GM19240 (cell line): Measurements from ENCODE around the gene RPS3.
A peak's percentile ranks its signal among the peaks of the same experiment; 100 is the strongest.
"Not testable (repeated sequence)": the region's sequence is repeated elsewhere in the genome, so short reads cannot be mapped to it uniquely, and the experiment has no call there.

Source experiments
- DNase-seq: peaks from one replicate; pipeline ENCODE4 v3.0.0; 2011; ENCODE audit warnings: low spot score; ENCODE audit not compliant: insufficient read length

Gene RPS3

DNA sequence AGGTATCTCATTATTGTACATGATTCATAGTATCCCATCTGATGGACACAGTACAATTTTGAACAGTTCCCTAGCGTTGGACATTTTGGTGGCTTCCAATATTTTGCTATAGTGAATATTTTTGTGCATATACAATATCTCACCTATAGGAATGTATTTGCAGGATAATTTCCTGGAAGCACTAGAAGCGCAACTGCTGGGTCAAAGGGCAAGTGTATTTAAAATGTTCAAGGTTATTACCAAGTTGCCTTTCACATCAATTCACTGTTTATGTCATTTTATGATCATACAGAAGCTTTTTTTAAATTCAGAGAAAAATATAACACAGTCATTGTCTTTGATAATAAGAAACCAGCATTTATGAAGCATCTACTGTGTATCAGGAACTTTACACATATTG is 19.1 kb upstream of the RPS3 start:
- no peak for DNase-seq

DNA sequence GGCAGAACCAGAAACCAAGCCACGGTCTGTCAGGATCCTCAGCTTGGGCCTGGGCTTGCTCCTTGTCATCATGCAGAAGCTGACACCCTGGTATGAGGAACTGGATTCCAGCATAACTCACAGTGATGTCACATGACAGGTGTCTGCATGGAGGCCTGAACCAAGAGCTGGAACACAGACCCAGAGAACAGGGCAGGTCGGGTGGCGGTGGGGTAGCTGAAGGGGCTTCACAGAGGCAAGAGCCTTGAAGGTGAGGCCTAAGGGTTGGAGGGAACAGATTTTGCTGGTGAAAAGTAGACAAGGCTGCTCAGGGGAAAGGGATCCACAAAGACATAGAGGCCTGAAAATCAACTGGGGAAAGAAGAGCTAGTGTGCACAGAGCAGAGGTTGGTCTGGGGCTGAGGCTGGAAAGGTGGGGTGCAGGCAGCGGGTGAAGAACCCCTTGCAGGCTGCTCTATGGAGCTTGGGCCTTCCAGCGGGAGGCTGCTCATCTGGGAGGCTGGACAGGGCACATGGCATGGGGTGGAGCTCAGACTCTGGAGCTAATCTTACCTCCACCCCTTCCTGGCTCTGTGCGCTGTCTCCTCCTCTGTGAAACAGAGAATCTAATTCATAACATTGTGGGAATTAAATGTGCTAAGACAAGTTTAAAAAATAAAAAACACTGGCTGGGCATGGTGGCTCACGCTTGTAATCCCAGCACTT is 18.4 kb upstream of the RPS3 start:
- no peak for DNase-seq

DNA sequence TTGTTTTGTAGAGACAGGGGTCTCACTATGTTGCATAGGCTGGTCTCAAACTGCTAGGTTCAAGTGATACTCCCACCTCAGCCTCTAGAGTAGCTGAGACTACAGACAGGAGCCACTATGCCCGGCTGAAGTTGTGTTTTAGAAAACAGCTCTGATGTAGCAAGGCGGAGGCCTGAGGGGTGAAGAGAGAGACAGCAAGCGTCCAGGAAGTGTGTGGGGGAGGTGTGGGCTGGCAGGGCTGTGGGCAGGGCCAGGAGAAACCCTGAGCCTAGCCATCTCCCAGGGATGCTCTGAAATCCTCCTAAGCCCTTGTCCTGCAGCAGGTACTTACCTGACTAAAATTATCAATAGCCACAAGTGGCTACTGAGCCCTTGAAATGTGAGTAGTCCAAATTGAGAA is 16.1 kb upstream of the RPS3 start:
- no peak for DNase-seq

DNA sequence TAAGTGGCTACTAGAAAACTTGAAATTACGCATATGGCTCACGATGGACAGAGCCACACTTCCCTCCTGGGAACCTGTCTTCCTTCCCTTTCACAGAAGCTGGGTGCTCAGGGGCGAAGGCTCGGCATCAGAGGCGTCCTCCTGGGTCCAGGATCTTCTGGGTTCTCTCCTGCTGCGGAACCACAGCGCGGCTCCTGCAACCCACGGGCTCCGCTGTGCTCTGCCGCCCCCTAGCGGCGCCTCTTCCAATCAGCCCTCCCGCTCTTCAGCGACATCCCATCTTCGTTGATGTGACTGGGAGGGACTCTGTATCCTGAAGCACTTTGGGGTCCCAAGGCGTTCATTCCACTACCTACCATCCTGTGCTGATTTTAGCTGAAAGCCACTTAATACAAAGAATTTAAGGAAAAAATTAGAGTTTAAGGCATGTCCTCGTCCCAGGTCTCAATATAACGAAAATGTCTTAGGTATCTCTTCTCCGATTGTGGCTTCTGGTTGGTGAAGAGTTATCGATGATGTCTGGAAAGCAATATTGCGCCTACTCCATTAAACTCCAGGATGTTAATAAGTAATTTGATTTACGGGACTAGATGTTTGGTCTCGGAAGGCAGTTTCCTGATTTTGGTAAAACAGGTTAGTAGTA is 14.8 kb upstream of the RPS3 start:
- DNase-seq, result peak; percentile 76

DNA sequence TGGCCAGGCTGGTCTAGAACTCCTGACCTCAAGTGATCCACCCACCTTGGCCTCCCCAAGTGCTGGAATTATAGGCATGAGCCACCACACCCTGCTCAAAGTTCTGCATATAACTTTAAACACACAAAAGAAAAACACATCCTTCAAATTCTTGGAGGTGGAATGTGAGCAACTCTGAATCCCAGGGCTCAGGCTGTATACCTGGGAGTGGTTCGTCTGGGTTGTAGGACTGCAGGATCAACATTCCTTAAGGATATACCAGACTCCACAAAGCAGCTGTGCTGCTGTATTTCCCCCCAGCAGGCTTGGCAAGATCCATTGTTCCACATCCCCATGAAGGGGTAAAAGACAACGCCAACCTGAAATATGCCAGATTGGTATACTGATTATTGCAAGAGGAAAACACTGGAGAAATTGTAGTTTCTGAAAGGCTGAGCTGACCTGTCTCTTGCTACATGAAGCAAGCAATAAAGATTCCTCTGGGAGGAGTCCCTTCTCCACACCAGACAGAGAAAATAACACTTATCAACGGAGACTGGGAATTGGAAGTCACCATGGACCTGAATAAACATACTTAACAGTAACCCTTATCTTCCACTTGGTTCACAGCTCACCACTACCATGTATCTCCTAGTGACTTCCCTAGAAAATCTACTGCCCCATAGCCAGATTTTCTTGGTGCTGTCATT is 12.2 kb upstream of the RPS3 start:
- DNase-seq, result no peak

DNA sequence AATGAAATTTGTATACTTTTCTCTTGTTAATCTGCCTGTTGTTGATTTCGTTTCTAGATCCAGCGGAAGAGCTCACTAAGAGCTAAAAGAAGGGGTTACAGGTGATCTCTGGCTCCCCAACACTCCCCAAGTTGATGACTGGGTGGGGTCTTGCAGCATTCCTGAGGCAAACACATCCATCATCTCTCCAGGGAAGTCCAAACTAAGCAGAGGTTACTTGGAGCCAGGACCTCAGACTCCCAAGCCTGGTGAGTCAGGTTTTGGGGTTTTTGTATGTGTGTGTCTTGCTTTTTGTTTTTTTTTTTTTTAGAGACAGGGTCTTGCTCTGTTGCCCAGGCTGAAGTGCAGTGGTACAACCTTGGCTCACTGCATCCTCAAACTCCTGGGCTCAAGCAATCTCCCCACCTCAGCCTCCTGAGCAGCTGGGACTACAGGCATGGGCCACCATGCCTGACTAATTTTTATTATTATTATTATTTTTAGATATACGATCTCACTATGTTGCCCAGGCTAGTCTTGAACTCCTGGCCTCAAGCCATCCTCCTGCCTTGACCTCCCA is 11.5 kb upstream of the RPS3 start:
- DNase-seq, result no peak

DNA sequence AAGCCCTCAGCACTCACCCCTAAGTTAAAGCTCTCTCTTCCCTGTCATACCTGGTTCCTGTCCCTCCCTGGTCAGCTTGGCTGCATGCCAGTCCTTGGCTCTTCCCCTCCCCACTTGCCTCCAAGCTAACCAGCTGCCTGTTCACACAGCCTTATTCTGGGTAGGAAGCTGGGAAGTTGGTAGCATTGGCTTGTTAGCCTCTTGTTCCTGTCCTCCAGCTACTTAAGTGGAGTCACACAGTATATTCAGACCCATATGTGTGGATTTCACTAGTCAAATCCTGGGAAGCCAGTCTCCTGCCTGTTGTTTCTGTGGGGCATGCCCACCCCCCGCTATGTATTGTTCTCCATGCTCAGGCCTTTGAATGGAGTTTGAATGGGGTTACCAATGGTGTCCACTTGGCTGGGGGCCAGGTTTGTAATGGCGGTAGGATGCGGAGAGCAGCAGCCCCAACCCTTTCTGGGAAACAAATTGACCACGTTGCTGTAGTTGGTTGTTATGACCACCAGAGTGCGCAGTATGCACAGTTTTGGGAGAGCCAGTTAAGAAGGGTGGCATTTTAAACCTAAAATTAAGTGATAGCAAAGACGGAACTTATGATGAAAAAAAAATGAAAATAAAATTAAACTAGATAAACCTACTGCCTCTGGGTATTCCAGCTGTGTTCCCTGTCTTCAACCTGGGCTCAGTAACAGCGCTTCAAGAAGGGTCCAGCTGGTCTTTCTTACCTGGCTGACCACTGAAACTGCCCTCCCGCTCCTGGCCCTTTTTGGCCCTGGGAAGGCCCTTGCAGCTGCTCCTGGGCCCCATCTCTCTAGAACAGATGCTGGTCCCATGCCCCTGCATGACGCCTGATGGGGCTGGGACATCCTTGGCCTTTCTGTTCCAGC is 10.7 kb upstream of the RPS3 start:
- DNase-seq, result peak; percentile 29

DNA sequence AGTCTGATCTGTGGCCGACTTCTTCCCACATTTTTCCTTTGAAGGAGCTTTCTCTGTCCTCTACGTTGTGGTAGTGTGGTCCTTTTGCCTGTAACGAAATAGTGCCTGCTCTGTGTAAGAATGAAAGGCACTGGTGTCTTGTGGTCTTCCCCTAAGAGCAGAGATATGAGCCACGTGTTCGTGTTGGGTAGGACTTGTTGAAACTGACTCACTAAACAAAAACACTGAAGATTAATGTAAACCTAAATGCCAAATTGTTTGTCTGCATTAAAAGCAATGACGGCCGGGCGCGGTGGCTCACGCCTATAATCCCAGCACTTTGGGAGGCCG is 10.1 kb upstream of the RPS3 start:
- no peak for DNase-seq

DNA sequence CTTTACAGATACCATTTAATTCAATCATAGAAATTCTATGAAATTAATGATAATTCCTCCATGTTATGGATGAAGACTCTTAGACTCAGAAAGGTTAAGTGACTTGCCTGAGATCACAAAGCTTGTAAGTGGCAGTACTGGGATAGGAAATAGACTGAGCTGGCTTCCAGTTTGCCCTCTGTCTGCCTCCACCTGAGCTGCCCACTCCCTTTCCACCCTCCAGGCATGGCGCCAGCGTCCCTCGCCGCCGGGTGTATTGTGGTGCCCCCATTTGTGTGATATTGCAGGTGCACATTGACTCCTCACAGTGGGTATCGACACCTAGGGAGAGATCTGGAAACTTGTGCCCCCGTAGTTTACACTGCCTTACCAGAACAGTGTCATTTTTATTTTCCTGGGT is 9.4 kb upstream of the RPS3 start:
- DNase-seq, result no peak

DNA sequence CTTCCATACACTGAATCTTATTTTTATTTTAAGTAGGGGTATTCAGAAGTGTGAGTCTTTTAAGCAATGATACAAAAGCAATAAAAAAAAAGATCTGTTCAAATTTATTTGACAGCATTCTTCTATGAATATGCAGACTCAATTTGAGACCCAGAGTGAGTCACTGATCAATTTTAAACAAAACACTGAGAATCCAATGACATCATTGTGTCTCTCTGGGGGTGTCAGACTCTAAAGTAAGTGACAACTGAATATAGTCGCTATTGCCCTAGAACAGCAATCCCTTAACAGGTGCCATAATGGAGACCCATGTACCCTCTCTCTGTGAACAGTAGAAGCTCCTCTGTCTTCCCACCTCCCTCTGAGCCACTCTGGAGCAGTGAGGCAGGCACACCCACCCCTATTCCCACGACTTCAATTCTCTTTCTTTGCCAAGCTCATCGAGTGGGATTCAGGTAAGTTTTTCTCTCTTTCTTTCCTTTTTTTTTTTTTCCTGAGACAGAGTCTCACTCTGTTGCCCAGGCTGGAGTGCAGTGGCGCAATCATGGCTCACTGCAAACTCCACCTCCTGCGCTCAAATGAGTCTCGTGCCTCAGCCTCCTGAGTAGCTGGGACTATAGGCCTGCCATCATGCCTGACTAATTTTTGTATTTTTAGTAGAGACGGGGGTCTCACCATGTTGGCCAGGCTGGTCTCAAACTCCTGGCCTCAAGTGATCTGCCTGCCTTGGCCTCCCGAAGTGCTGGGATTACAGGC is 5.1 kb upstream of the RPS3 start:
- no peak for DNase-seq

DNA sequence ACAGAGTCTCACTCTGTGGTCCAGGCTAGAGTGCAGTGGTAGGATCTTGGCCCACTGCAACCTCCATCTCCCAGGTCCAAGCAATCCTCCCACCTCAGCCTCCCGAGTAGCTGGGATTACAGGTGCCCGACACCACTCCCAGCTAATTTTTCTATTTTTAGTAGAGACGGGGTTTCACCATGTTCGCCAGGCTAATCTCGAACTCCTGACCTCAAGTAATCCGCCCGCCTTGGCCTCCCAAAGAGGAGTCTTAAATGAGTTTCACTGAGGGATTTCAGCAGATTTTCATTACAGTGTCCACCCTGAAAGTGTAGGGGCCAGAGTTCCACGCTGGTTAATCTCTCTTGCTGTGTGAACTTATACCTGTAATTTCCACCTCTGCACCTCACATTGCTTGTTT is 412 bp upstream of the RPS3 start:
- DNase-seq, result no peak

DNA sequence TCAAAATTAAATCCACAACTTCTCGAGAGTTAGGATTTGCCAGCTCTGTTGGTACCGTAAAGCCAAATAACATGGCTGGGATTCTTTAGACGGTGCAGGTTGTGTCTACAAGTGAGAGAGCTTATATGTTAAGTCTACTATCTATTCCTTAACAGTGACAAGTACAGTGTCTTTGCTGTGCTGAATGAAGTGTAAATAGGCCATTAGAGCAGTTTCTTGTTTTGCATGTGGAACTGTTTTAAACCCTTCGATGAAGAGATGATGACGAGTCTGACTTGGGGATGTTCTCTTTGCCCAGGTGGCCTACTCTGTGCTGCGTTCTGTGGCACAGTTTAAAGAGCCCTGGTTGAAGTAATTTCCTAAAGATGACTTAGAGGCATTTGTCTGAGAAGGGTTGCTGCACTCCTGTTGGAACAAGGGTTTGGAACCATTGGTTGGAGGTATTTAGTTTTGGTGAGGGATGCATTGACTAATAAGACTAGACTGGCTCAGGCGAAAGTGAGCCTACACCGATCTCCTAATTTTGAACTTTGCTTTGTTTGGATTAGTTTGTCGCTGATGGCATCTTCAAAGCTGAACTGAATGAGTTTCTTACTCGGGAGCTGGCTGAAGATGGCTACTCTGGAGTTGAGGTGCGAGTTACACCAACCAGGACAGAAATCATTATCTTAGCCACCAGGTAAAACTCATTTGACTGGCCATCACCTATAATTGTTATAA is 988 bp downstream of the RPS3 start:
- DNase-seq, result no peak

DNA sequence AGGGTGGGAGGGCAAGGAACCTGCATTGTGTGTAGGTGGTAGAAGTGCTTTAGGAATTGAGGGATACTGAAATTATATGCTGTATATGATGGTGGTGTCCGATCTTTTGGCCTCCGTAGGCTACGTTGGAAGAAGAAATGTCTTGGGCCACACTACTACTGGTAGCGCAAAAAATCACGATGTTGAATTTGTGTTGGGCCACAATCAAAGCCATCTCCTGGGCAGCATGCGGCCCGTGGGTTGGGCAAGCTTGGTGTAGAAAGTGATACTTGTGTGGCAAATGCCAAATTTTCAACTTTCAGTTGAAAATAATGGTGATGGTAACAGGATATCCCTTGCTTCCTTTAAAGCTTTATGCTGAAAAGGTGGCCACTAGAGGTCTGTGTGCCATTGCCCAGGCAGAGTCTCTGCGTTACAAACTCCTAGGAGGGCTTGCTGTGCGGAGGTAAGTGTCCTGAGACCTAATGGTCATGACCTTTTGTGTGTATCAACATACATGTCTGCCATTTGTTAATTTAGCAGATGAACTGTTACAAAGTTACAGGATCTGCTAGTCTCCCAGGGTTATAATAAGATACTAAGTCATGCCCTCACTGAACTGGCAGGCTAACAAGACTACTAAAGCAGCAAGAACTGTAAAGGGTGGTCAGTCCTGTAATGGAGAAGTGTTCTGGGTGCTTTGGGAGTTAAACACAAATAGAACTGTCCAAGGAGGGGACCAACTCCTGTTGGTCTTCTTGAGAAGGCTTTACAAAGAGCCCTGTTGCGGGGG is 2.9 kb downstream of the RPS3 start:
- no peak for DNase-seq

DNA sequence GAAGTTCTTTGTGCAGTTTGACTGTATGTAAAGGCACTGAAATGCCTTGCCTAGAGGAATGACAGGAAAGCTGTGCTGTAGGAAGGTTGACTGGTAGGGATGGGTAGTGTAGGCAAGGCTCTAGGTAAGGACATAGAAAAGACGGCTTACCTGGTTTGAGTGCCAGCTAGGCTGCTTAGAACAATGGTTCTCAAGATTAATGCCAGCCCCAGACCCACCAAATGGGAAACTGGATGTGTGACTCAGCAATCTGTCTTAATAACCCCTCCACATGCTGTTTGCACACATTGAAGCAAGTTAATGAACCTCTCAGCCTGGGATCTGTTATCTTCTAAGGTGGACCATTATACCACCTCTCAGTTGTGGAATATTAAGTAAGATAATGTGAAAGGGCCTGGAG is 3.7 kb downstream of the RPS3 start:
- DNase-seq, result no peak

DNA sequence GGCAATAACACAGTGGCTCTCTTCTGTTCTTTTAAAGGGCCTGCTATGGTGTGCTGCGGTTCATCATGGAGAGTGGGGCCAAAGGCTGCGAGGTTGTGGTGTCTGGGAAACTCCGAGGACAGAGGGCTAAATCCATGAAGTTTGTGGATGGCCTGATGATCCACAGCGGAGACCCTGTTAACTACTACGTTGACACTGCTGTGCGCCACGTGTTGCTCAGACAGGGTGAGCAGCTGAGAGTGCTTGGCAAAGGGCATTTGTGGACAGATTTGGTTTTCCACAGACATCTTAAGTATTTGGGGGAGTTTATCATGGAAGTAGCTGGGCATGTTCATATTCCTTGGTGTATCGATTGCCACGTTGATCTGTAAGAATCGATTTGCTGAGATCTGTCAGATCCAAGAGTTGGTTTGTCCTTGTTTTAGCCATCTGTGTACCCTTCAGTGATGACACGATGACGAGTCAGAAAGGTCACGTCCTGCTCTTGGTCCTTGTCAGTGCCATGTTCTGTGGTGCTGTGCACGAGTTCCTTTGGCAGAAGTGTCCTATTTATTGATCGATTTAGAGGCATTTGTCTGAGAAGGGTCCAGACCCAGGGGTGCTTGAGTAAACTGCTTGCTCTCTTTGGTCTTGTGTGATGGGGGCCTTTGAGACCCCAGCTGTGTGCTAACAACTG is 4.8 kb downstream of the RPS3 start:
- no peak for DNase-seq

DNA sequence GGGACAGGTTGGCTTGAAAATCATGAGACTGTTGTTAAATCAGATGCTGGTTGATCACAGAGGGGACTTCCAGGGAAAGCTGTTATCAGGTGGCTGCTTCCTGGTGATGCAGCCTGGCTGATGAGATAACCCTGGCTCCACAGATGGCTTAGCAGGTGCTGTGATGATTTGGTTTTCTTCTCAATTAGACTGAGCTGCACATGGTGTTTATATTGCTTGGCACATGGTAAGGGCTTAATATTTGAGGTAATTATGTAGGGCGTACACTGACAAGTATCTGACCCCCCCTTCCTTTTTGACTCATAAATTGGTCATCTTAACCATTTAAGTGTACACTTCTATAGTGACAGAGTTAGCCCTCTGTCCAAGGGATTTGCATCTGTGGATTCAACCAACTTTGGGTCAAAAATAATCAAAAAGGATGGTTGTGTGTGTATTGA is 7.0 kb downstream of the RPS3 start:
- DNase-seq, result no peak

DNA sequence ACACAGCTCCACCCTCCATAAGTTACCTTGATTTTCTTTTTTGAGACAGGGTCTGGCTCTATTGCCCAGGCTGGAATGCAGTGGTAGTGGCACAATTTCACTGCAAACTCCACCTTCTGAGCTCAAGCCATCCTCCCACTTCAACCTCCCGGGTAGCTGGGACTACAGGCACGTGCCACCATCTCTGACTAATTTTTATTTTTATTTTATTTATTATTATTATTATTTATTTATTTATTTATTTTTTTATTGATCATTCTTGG is 9.6 kb downstream of the RPS3 start:
- no peak for DNase-seq

DNA sequence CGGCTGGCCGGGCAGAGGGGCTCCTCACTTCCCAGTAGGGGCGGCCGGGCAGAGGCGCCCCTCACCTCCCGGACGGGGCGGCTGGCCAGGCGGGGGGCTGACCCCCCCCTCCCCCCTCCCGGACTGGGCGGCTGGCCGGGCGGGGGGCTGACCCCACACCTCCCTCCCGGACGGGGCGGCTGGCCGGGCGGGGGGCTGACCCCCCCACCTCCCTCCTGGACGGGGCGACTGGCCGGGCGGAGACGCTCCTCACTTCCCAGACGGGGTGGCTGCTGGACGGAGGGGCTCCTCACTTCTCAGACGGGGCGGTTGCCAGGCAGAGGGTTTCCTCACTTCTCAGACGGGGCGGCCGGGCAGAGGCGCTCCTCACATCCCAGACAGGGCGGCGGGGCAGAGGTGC is 10.7 kb downstream of the RPS3 start:
- DNase-seq, result not testable (repeated sequence)

DNA sequence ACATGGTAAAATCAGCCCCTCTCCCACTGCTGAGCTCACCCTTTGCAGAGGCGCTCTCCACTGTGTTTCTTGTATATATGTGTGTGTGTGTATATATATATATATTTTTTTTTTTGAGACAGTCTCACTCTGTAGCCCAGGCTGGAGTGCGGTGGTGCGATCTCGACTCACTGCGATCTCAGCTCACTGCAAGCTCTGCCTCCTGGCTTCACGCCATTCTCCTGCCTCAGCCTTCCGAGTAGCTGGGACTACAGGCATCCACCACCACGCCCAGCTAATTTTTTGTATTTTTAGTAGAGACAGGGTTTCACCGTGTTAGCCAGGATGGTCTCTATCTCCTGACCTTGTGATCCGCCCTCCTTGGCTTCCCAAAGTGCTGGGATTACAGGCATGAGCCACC is 13.8 kb downstream of the RPS3 start:
- not testable (repeated sequence) for DNase-seq
